Measurements from ENCODE around the gene GABPA.
"Not testable (repeated sequence)": the region's sequence is repeated elsewhere in the genome, so short reads cannot be mapped to it uniquely, and the experiment has no call there.

The GABPA gene

DNA sequence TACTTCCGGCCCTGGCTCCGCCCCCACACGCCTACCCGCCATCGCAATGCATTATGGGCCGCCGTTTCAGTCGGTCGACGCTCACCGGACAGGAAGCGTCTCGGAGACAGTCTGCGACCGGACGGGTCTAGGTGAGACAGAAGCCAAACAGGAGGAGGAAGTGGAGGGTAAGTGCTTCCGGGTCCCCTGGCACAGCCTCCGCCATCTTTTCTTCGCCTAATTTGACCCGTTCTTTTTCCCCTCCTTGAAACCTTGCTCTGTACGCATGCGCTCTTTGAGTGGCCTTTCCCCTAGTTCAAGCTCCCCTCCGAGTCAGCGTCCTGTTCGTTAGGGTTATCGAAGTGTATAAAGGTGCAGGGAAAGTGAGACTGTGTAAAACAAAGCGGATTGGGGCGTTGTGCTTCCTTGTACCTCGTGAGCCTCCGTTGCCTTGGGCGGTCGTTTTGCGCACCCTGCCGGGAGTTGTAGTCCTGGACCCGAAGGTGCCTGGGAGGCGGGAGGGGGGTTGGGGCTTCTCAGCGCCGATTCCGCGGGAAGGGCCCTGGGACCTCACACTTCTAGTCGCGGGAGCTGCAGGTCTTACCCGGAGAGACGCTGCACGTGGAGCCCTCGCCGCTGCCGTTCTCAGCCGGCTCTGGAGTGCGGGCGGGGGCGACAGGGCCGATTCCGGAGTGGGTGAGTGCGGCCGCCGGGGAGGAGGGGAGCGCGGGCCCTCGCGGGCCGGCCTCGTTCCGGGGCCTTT lies at the start of gene GABPA, which contains the start of gene ATP5PF:
Gene GABPA, plus strand, starts transcription at position 69 of the 742 bp plus-strand sequence. CDS start 6,627 bp downstream, outside the sequence.
Gene ATP5PF, minus strand, starts transcription at position 1 of the 742 bp plus-strand sequence. CDS start 5,110 bp downstream, outside the sequence.
- DNase-seq = peak; percentile 94 to 98 (median 94)

- no peak for DNase-seq
Measured at GRCh38 chr21:25687787-25688186, 47.0 kb upstream of the GABPA start.

DNA sequence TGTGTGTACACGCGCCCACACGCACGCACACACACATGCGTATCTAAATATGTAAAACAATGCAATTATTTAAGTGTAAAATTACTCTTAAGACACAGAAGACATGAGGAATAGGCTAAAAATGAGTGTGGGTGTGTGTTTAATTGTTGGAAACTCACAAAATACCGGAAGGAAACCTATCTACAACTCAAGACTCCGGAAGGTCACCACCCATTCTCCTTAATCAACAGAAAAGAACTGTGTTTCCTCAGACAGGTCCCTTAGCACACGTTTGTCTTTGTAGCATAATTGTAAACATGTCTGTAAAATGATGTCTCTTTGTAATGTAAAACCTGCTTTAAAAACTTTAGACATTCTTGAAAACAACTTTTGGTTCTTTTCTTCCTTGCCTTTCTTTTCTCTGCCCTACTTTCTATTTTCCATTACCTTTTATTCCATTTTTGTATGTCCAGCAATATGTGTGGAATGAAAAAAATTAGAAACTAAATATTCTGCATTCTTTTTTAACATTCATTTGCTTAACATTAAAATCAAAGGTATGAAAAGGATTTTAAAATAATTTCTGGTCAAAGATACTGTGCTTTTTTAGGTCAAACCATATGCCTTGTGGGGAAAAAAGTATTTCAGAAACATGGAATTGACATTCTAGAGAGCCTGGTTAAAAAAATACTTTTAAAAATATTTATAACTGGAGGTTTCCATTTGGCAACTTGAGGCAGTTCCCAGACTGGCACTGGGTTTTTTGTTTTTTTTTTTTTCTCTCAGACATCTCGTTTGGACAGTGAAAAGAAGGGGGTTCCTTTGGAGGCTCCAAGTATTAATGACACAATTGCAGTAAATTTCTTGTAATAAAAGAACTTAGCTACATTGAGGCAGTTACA lies 46.3 kb upstream of the GABPA start:
- DNase-seq = no peak

GRCh38 chr21:25689226-25689625 lies 45.5 kb upstream of the GABPA start:
- no peak for DNase-seq

- DNase-seq = no peak
Measured at GRCh38 chr21:25691976-25692375, 42.8 kb upstream of the GABPA start.

- DNase-seq = not testable (repeated sequence)
Measured at GRCh38 chr21:25695461-25695860, 39.3 kb upstream of the GABPA start.

- DNase-seq = no peak
Measured at GRCh38 chr21:25700741-25701140, 34.0 kb upstream of the GABPA start.

DNA sequence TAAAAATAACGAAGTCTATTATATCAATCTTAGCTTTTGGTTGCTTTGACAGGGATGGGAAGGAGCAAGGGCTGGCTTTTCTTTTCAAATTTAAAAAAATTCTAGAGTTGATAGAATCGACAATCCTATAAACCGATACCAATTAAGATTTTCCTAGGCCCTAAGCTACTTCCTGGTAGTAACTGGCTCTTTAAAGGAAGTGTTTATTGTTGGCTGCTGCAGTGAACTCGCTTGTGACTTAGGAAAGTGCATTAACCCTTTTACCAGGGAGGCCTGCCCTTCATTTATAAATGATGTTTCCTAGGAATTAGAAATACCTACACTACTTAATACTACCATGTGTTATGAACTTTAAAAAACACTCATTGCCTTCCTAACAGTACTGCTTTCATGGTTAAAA lies 33.2 kb upstream of the GABPA start:
- DNase-seq = no peak

DNA sequence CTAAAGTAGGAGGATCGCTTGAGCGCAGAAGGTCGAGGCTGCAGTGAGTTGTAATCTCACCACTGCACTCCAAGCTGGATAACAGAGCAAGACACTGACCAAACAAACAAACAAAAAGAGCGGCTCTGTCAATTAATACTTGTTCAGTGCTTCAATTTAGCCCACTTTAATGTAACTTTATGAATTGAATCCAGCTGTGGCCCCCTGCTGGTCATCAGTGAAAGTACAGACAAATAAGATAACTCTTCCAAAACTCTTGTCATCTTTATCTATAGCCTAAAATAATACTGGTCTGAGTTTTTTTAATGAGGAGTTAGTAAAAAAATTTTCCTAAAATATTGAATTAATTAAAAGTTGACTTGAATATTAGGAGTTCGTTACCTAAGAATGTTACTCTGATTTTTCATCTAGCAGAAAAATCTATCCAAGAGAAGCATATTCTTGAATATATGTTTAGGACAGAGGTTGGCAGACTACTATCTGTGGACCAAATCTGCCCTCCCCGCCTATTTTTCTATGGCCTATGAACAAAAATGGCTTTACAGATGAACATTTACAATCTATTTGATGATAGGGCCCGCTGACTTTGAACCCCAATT lies 26.2 kb upstream of the GABPA start:
- DNase-seq = peak in 2 of 4 experiments; percentile 5 to 8

DNA sequence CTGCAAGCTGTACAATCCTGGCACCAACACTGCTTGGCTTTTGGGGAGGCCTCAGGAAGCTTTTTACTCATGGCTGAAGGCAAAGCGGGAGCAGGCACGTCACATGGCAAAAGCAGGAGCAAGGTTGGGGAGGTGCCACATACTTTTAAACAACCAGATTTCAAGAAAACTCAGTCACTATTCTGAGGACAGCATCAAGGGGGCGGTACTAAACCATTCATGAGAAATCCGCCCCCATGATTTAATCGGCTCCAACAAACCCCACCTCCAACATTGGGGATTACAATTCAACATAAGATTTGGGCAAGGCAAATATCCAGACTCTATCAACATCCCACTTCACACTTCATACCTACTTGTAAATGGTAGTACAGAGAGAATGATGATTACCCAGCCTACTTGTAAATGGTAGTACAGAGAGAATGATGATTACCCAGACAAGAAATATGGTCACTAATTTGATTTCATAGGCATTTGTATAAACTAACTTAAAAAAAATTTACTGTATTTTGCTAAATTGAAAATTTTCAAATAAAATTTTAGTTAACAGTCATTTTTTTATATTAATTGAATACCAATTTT lies 25.0 kb upstream of the GABPA start:
- no peak for DNase-seq

GRCh38 chr21:25710550-25710949 lies 24.2 kb upstream of the GABPA start:
- no peak for DNase-seq

DNA sequence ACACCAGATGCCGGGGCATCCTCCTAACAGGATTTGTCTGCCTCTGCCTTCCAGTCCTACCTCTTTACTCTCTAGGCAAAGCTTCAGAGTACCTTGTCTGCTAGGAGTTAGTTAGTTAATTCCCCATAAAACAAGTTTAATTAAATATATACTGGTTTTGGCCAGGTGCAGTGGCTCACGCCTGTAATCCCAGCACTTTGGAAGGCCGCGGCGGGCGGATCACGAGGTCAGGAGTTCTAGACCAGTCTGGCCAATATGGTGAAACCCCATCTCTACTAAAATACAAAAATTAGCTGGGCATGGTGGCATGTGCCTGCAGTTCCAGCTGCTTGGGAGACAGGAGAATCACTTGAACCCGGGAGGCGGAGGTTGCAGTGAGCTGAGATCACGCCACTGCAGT lies 20.7 kb upstream of the GABPA start:
- DNase-seq = not testable (repeated sequence)

GRCh38 chr21:25717491-25718147 lies 17.2 kb upstream of the GABPA start:
- no peak for DNase-seq

DNA sequence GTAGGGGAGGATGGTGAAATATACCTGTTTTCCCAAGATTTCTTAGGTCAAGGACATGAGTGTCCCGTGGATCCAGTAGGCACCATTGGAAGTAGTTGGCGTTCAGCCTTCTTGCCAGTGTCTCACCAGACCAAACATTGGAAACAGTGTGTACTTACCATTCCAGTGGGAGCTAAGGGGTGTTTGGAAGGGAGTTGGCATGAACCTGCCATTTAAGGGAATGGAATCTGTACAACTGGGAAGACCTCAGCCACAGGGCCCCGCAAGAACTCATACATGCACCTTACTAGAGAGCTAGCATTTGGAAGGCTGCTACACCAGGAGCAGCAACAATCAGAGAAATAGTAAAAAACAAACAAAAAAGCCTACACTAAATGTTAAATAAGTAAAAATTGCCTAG lies 12.8 kb upstream of the GABPA start:
- DNase-seq = no peak

DNA sequence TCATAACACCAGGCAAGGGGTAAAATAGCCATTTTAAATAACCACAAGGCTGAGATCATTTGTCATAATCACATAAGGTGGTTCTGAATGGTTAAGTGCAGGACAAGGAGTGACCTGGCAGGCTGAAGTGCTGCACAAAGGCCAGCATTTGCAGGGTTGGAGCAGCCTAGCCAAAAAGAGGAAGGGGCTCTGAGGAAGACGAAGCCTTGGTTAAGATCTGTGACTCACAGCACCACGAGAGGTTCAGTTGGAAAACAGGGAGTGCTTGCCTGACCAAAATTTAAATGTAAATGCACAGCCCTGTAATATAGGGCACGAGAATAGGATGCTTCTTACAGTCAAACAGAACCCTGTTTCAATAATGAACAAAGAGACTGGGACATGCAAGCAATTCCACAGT lies 12.1 kb upstream of the GABPA start:
- DNase-seq = no peak

GRCh38 chr21:25732091-25732760 lies 2.5 kb upstream of the GABPA start:
- no peak for DNase-seq

DNA sequence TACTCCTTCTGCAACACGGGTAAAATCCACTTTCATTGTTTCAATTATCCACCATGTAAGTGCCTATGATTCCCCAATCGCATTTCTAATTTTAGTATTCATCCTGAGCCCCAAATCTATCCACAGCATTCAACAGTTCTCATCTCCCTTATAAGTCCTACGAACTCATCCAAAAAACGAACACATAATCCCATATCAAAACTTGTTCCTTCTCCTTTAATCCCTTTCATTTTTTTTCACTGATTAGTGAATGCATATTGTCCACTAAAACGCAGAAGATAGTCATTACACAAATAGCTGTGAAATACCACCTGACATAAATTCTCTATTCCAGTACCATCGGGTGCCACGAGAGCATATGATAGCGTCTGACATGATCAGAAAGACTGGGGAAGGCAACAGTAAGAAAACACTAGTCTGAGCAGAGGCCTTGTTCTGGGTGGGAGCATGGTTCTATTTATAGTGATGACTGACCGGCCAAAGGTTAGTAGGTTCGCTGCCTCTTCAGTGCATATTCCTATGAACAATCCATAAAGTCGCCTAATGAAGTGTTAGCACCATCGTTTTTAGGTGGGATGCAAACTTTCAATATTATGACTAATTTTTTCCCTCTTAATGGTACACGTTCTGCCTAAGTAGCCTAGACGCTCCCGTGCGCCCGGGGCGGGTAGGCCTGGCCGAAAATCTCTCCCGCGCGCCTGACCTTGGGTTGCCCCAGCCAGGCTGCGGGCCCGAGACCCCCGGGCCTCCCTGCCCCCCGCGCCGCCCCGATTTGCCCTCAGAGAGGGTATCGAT lies 716 bp upstream of the GABPA start:
- DNase-seq = peak in 2 of 4 experiments; percentile 25 to 32

- no peak for DNase-seq
Measured at GRCh38 chr21:25734654-25734903, 193 bp upstream of the GABPA start.

- DNase-seq = peak in 3 of 4 experiments; percentile 67 to 71 (median 68)
Measured at GRCh38 chr21:25735646-25736597, 1.1 kb downstream of the GABPA start.

GRCh38 chr21:25737421-25737820 lies 2.6 kb downstream of the GABPA start:
- no peak for DNase-seq
